Forelimb muscle (tissue), 1 donor: ENCODE data around the gene RAB30. TPM values are rescaled to one million over a fixed set of nuclear protein-coding genes. Genes with fewer than 3 reads are reported as not detected.

ENCODE experiments used
- DNase-seq: peaks from one replicate; pipeline ENCODE4 v3.0.0-alpha.2; 2013; ENCODE audit warnings: low read depth
- polyA plus RNA-seq: library from polyadenylated mRNA; unstranded; fragments of 120-200 nt; gene quantifications from one replicate; pipeline ENCODE4 v1.2.1, GENCODE V29; 2013; ENCODE audit not compliant: insufficient read length

The RAB30 gene
- polyA plus RNA-seq, 1 donor, result 11.2 TPM

- no peak for DNase-seq
Observed at GRCh38 chr11:83070731-83071566, 748 bp downstream of the RAB30 start.

GRCh38 chr11:83070044-83070701 lies 1.5 kb downstream of the RAB30 start:
- DNase-seq, result no peak

GRCh38 chr11:83069441-83070043 lies 2.2 kb downstream of the RAB30 start:
- DNase-seq, result no peak

- DNase-seq, result no peak
Observed at GRCh38 chr11:83068568-83068967, 3.1 kb downstream of the RAB30 start.

- DNase-seq, result no peak
Observed at GRCh38 chr11:83064011-83064410, 7.7 kb downstream of the RAB30 start.

- DNase-seq, result no peak
Observed at GRCh38 chr11:83063073-83063754, 8.5 kb downstream of the RAB30 start.

GRCh38 chr11:83061883-83062282 lies 9.8 kb downstream of the RAB30 start:
- no peak for DNase-seq

DNA sequence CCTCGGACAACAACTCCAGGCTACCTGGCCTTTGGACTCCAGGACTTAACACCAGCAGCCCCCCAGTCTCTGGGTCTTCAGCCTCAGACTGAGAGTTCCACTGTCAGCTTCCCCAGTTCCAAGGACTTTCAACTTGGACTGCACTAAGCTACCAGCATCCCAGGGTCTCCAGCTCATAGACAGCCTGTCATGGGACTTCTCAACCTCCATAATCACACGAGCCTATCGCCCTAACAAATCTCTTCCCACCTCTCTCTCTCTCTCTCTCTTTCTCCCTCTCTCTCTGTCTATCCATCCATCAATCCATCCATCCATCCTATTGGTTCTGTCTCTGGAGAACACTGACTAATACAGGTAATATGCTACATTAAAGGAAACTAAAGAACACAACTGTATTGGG lies 10.7 kb downstream of the RAB30 start:
- DNase-seq, result no peak

GRCh38 chr11:83057721-83058120 lies 14.0 kb downstream of the RAB30 start:
- DNase-seq, result no peak

- DNase-seq, result no peak
Observed at GRCh38 chr11:83056611-83057010, 15.1 kb downstream of the RAB30 start.

DNA sequence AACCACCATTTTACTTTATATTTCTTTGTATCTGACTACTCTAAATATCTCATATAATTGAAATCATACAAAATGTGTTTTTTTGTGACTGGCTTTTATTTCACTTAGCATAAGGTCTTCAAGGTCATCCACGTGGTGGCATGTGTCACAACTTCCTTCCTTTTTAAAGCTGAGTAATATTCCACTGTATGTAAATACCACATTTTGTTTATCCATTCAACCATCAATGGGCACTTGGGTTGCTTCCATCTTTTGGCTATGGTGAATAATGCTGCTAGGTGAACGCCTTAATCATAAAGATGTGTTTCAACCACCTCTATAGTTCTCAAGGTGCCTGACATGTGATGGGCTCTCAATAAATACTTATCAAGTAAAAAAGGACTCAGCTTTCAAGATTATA lies 15.5 kb downstream of the RAB30 start:
- no peak for DNase-seq

- no peak for DNase-seq
Observed at GRCh38 chr11:83054904-83055380, 16.8 kb downstream of the RAB30 start.

GRCh38 chr11:83054001-83054400 lies 17.7 kb downstream of the RAB30 start:
- no peak for DNase-seq

DNA sequence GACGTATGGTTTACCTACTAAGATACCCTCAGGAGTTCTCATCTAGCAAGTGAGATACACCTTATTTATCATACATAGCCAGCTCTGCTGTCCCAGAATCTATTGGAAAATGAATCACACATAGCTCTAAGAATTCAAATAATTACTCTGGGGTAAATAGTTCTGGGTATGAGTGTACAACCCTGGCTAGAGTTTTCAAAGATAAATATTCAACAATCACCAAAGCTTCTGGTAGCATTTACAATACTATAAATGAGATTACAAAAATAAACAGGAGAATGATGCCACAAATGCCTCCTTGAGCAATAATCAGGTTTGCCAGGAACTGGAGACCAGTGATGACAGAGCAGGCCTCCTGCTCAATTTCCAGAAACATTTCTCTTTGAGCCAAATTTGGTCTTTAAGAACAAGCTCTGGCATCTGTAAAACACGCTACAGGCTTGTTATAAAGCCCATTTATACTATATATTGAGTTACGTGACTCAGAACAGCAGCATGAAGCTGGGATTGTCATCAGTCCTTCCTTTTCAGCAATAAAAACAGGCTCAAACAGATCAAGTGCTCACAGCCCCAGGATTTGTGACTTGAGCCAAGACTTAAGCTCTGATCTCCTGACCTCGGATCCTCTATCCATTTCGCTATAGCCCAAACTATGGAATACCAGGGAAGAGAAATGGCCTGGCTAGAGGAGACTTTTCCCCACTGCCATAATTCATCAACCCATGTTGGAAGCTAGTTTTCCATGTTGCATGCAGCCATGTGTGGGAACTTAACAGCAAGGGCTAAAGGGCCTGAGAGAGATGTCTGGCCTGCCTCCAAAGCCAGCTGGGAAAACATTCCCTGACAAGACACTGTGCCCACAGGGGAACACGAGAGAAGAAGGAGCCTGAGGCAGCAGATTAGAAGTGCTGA lies 19.7 kb downstream of the RAB30 start:
- DNase-seq, result no peak

DNA sequence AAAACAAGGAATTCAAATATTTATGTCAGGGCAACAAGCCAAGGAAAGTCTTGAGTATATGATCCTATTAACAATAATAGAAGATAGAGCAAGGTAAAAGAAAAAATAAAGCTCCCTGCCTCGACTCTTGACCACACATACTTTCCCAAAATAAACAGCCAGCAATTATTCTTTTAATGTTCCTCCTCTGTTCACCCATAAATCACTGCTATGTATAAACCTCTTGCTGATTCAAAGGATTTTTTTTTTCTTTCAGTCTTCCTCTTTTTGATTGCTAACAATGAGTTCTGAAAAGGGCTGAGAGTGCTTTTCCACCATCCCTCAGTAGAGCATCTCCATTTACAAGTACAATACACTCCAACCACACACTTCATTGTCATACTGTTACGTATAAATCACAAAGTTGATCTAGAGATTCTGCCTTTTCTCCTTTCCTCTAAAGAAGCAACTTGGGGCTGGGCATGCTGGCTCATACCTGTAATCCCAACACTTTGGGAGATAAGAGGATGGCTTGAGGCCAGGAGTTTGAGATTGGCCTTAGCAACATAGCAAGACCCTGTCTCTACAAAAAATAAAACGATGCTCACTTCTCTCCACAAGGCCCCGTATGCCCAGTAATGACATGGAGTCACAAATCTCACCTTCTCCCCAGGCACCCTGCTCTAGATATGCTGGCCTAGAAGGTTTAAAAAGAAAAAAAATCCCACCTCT lies 24.0 kb downstream of the RAB30 start:
- no peak for DNase-seq

- no peak for DNase-seq
Observed at GRCh38 chr11:83046621-83047172, 25.0 kb downstream of the RAB30 start.

- no peak for DNase-seq
Observed at GRCh38 chr11:83044958-83045712, 26.6 kb downstream of the RAB30 start.

DNA sequence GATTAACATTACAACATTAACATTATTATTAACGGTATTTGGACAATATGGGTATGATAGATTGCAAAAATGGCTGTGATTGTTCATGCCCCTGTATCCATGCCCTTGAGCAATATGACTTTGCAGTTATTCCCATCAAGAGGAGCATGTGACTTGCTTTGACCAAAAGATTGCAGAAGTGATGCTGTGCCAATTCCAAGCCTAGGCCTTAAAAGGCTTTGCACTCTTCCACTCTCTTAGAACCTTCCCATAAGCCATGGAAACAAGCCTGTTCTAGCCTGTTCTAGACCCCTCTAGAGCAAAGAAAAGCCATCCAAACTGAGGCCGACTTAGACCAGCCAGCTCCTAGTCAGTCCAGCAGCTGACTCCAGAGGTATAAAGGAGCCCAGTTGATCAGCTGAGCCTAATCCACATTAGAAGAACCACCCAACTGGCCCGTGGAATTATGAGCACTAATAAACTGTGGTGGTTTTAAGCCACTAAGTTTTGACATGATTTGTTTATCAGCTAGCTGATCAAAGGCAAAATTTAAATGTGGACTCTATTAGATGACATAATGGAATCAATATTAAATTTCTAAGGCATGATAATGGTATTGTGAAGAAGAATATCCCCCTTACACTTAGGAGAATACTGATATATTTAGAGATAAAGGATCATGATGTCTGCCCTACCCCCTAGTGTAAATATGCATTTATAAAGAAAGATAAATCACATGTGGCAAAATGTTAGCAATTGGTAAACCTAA lies 28.6 kb downstream of the RAB30 start:
- DNase-seq, result no peak

DNA sequence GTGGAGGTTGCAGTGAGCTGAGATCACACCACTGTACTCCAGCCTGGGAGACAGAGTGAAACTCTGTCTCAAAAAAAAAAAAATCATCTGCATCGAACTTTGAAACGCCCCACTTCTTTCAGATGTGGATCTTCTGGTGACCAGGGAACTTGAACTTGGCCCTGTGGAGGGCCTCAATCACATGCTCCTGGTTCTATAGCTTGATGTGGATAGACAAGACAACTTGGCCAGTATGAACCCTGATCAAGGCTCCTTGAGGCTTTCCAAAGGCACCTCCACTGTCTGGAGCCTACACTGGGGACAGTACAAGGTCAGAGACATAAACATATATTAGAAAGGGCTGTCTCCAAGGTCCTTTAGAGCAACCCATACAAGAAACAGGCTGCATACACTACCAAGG lies 30.6 kb downstream of the RAB30 start:
- no peak for DNase-seq
